ENCODE data around the gene KCNN4.
"Not testable (repeated sequence)": the region's sequence is repeated elsewhere in the genome, so short reads cannot be mapped to it uniquely, and the experiment has no call there.

Gene KCNN4

GRCh38 chr19:43780706-43781525 lies at the start of gene KCNN4:
Gene KCNN4, minus strand, starts transcription at chr19:43780973. Its CDS starts 112 bp downstream, at chr19:43780861.
- no peak for TF ChIP-seq CTCF (IDR thresholded peaks at IDR 0.05; ENCODE audit: low read depth, low read length)
- H3K4me3 ChIP-seq (ENCODE audit: low read depth, low read length) = no peak within 1 kb of the TSS

GRCh38 chr19:43826787-43827754 lies 46.3 kb upstream of the KCNN4 start, which contains the start of gene ZNF283:
Gene ZNF283, plus strand, starts transcription at chr19:43827321. Its CDS starts 6,184 bp downstream, at chr19:43833505.
- H3K4me3 ChIP-seq (ENCODE audit: low read depth, low read length) = peak within 1 kb of the TSS; percentile 73
- no peak for TF ChIP-seq CTCF (IDR thresholded peaks at IDR 0.05; ENCODE audit: low read depth, low read length)

GRCh38 chr19:43824572-43824971 lies 43.8 kb upstream of the KCNN4 start:
- H3K4me3 ChIP-seq (ENCODE audit: low read depth, low read length) = not testable (repeated sequence)

- not testable (repeated sequence) for H3K4me3 ChIP-seq (ENCODE audit: low read depth, low read length)
Observed at GRCh38 chr19:43823856-43824255, 43.1 kb upstream of the KCNN4 start.

- no peak overlapping the region for H3K4me3 ChIP-seq (ENCODE audit: low read depth, low read length)
- no peak for TF ChIP-seq CTCF (IDR thresholded peaks at IDR 0.05; ENCODE audit: low read depth, low read length)
Observed at GRCh38 chr19:43820884-43821215, 40.1 kb upstream of the KCNN4 start.

GRCh38 chr19:43820098-43820883 lies 39.5 kb upstream of the KCNN4 start:
- H3K4me3 ChIP-seq (ENCODE audit: low read depth, low read length) = 0 out of 2 replicates have a peak overlapping the region, but pooled peaks have one; percentile 3
- no peak for TF ChIP-seq CTCF (IDR thresholded peaks at IDR 0.05; ENCODE audit: low read depth, low read length)

- H3K4me3 ChIP-seq (ENCODE audit: low read depth, low read length) = no peak overlapping the region
- no peak for TF ChIP-seq CTCF (IDR thresholded peaks at IDR 0.05; ENCODE audit: low read depth, low read length)
Observed at GRCh38 chr19:43818500-43818899, 37.7 kb upstream of the KCNN4 start.

GRCh38 chr19:43817454-43817853 lies 36.7 kb upstream of the KCNN4 start:
- H3K4me3 ChIP-seq (ENCODE audit: low read depth, low read length) = not testable (repeated sequence)

Measured in WI38 (cell line).